ENCODE measurements around the gene CACNA1S.

DNA sequence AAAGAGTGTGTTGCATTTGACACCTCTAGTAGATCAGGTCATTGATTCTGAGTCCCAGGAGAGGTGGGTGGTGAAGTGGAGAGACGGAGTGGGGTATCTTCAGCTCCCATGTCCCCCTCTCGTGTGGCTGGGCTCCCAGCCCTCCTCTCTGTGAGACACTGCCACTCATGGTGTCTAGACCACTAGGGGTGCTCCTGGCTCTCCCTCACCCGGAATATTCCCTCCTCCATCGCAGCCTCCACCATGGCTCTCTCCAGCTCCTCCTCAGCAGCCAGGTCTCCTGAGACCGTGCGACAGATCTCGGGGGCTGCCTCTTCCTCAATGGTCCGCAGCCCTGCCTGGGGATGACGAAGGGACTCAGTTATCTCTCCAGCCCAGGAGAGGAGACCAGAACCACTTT lies 68.1 kb downstream of the CACNA1S start:
- TF ChIP-seq, protein P1, sequence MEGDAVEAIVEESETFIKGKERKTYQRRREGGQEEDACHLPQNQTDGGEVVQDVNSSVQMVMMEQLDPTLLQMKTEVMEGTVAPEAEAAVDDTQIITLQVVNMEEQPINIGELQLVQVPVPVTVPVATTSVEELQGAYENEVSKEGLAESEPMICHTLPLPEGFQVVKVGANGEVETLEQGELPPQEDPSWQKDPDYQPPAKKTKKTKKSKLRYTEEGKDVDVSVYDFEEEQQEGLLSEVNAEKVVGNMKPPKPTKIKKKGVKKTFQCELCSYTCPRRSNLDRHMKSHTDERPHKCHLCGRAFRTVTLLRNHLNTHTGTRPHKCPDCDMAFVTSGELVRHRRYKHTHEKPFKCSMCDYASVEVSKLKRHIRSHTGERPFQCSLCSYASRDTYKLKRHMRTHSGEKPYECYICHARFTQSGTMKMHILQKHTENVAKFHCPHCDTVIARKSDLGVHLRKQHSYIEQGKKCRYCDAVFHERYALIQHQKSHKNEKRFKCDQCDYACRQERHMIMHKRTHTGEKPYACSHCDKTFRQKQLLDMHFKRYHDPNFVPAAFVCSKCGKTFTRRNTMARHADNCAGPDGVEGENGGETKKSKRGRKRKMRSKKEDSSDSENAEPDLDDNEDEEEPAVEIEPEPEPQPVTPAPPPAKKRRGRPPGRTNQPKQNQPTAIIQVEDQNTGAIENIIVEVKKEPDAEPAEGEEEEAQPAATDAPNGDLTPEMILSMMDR (IDR thresholded peaks at IDR 0.05), result no peak
- TF ChIP-seq POLR2A (IDR thresholded peaks at IDR 0.05), result no peak

Measured in esophagus squamous epithelium (tissue), 4 donors.